Vagina (tissue), 2 donors: ENCODE data around the gene PHF21B.

Experiments
- POLR2A ChIP-seq, 2 donors: fragments of 450-650 bp; IDR thresholded peaks; one replicate each; pipeline ENCODE4 v1.6.1; 2017; ENCODE audit warnings: antibody characterized with exemption in 2 of 2, mild to moderate bottlenecking in 2 of 2, moderate library complexity in 2 of 2
- POLR2AphosphoS5 ChIP-seq, 2 donors: sonication (generic); formaldehyde crosslinking; IDR thresholded peaks; one replicate each; pipeline ENCODE4 v1.9.0; 2017; ENCODE audit warnings: antibody characterized with exemption in 2 of 2, mild to moderate bottlenecking in 2 of 2, low read depth in 1 of 2; ENCODE audit not compliant: insufficient read depth in 1 of 2
- TF ChIP-seq, protein P1 (sequence below), 3 experiments: fragments of 450-650 bp in 2 of 3; fragments of 200-600 bp in 1 of 3; sonication (generic) in 1 of 3; IDR thresholded peaks; one replicate each; pipeline ENCODE4 v1.5.1; 2017 to 2019; ENCODE audit warnings: antibody characterized with exemption in 3 of 3, mild to moderate bottlenecking in 2 of 3, moderate library complexity in 2 of 3

DNA sequence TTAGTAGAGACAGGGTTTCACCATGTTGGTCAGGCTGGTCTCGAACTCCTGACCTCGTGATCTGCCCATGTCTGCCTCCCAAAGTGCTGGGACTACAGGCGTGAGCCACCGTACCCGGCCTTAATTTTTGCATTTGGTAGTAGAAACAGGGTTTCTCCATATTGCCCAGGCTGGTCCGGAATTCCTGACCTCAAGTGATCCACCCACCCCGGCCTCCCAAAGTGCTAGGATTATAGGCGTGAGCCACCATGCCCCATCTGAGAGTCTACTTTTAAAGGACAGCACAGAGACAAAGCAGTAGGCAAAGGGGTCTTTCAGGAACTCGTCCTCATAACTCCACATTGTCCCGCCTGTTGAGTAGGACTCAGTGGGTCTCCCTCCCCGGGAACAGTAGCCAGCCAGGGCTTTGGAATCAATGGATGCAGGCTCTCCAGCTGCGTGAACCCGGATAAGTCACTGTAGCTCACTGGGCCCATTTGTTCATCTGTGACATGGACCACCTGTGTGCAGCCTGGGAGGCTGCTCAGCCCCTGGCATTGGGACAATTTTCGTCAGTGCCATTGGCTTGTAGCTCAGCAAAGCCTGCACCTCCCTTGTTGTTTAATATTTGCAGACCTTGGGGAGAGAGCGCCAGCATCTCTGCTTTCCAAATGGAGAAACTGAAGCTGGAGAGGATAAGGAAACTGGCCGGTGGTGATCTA lies 171.3 kb downstream of the PHF21B start:
- TF ChIP-seq, protein P1, sequence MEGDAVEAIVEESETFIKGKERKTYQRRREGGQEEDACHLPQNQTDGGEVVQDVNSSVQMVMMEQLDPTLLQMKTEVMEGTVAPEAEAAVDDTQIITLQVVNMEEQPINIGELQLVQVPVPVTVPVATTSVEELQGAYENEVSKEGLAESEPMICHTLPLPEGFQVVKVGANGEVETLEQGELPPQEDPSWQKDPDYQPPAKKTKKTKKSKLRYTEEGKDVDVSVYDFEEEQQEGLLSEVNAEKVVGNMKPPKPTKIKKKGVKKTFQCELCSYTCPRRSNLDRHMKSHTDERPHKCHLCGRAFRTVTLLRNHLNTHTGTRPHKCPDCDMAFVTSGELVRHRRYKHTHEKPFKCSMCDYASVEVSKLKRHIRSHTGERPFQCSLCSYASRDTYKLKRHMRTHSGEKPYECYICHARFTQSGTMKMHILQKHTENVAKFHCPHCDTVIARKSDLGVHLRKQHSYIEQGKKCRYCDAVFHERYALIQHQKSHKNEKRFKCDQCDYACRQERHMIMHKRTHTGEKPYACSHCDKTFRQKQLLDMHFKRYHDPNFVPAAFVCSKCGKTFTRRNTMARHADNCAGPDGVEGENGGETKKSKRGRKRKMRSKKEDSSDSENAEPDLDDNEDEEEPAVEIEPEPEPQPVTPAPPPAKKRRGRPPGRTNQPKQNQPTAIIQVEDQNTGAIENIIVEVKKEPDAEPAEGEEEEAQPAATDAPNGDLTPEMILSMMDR (IDR thresholded peaks at IDR 0.05) = no peak
- TF ChIP-seq POLR2A (IDR thresholded peaks at IDR 0.05) (no peak), POLR2AphosphoS5 (IDR thresholded peaks at IDR 0.05; ENCODE audit: insufficient read depth in 1 of 2, low read depth in 1 of 2) (no peak)
